A204.1 (cell line): ENCODE data around the gene ALG12.
"Not testable (repeated sequence)": the region's sequence is repeated elsewhere in the genome, so short reads cannot be mapped to it uniquely, and the experiment has no call there.

Source experiments
- FAIRE-seq: peaks from 2 replicates; lab custom pipeline; 2012; peaks lifted over from hg19 to GRCh38; lab: Jason Lieb, UNC

The ALG12 gene

DNA sequence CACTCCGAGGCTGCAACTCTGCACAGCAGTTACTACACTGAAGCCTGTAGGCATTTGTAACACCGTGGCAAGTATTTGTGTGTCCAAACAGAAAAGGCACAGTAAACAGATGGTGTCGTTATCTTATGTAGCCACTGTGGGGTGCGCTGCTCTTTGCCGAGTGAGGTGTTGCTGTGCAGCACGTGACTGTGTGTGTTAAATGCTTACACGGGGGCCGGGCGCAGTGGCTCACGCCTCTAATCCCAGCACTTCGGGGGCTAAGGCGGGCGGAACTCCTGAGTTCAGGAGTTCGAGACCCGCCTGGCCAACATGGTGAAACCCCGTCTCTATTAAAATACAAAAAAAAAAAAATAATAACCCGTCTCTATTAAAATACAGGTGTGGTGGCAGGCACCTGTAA lies 53.1 kb downstream of the ALG12 start:
- FAIRE-seq = no peak

DNA sequence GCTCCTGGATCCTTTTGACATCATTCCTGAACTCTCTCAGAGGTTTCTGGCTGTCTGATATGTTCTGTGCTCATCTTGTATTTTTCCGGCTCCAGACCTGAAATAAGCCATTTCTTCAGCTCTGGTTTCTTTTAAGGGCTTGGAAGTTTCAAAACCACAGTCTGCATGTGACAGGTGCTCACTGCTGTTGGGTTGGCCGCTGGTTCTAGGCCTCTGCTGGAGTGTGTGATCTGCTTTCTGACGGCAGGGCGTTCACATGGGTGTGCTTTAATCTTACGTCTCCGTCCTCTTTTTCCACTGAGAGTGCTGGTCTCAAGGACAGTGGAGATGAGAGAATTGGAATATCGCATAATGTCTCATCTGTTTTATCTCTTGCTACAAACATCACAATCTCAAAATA lies 54.3 kb downstream of the ALG12 start:
- FAIRE-seq = no peak

DNA sequence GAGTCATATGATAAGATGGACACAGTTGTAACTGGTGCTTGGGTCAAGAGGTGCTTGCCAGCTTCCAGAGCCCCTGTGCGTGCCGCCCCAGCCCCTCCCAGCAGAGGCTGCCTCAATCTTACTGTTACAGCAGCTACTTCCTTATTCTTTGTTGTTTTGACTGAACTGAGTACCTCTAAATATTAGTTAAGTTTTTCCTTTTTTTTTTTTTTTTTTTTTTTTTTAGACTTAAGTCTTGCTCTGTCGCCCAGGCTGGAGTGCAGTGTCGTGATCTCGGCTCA lies 55.8 kb downstream of the ALG12 start:
- FAIRE-seq = no peak

DNA sequence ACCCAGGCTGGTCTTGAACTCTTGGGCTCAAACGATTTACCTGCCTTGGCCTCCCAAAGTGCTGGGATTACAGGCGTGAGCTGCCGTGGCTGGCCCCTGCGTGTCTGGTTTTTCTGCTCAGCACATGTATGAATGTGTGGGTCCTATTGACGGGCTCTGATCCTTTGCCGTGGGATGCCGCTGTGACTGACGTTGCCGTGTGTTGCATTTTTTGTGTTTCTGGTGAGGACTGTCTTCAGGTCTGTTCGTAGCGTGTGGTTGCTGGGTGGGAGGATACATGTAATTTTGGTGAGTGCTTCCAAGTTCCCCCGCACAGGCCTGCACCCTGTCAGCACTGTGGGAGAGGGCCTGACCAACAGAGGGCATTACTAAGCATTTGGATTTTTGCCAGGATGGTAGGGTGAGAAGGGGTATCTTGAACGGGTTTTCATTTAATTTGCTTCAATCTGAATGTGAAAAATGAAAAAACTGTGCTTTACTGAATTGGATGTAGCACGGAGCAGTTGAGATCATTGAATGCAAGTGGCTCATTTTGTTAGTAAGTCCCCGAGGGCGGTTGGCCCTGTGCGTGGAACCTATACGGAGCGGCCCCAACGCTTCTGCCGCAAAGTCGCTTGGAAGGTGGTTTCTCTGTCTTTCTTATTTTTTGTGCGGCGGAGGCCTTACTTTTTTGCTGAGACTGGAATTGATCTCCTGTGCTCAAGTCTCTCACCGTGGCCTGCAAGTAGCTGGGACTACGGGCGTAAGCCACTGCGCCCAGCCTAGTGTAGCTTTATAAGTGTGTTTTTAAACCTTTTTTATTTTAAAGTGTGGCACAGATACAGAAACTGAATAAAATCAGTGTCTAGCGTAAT lies 56.4 kb downstream of the ALG12 start:
- FAIRE-seq = no peak

DNA sequence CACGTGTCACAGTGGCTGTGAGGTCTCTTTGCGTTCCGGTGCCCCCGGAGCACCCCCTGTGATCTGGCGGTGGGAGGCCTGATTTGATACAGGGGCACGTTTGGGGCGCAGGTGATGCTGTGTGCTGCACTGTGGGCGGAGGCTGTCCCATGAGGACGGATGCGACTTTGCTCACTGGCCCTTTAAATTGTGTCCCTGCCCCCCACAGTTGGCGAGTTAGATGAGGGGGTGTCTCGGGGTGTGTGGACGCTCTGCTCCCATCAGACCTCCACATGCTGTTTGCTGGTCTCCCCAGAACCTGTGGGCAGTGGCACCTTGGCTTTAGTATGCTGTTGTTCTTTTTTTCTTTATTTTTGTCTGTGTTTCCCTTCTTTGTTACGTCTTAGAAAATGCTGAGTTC lies 59.4 kb downstream of the ALG12 start:
- no peak for FAIRE-seq

DNA sequence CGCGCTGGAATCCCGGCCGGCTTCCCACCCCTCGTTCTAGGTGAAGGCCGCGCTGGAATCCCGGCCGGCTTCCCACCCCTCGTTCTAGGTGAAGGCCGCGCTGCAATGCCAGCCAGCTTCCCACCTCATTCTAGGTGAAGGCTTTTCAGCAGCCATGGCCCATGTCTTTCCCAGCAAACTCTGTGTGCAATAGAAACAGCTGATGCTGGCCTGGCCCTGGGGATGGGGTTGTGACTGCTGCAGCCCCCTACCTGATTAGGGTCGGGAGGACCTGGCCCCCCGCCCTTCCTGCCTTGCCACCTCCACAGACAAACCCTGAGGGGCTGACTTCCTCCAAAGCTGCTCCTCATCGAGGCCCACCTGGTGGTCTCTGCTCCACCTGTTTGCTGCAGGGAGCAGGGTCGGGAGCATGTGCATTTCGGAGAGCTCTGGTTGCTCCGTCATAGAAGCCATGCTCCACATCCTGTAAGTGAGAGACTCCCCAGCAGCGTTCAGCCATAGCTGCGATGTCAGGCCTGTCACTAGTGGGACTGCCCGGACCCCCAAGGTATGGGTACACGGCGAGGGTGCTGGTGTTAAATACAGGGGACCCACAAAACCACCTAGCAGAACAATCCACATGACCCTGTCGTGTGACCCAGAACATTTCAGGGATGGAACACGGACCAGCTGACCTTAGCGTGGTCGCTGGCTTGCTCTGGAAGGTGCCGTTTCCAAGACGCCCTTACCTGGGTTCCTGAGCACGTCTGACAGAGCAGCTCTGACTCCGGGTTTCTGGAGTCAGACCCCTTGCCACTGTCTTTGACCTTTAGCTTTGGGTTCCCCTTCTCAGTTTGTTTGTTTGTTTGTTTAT lies 61.2 kb downstream of the ALG12 start:
- no peak for FAIRE-seq

DNA sequence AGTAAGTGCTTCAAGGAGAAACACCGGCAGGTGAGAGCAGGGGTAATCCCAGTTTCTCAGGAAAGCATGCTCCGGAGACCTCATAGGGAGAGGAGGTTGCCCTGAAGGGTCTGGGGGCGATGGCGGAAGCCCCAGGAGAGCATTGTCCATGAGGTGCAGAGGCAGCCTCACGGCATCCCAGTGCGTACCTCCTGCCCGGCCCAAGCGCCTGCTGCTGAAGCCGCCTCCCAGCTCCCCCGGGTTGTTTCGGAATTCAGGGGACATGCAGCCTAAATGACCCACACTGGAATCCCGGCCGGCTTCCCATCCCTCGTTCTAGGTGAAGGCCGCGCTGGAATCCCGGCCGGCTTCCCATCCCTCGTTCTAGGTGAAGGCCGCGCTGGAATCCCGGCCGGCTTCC lies 61.9 kb downstream of the ALG12 start:
- no peak for FAIRE-seq

DNA sequence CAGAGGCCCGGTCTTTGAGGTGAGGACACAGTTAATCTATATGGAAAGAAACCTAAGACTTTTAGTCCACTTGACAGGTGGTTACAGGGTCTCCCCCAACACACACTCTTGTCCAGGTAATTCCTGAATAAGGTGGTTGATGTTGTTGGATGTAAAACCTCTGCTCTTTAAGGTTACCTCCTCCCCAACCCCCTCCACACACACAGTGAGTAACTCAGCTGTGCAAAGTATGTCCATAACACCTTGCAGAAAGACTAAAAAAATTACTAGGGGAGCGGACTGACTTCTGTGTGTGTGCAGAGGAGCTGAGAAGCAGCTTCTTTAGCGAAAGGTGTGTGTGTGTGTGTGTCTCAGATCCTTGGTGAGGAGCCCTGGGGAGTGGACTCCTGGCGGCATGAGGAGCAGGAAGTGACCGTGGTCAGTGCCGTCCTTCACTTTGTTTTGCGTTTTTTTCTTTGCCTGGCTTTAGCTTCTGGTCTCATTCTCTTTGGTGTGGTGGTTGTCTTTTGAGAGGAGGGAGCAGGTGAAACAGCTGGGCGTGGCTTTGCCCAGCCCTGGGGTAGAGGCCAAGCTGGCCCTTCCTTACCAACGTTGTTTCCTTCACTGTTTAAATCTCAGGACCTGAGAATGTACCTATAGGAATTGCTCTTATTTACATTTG lies 62.9 kb downstream of the ALG12 start:
- FAIRE-seq = no peak

DNA sequence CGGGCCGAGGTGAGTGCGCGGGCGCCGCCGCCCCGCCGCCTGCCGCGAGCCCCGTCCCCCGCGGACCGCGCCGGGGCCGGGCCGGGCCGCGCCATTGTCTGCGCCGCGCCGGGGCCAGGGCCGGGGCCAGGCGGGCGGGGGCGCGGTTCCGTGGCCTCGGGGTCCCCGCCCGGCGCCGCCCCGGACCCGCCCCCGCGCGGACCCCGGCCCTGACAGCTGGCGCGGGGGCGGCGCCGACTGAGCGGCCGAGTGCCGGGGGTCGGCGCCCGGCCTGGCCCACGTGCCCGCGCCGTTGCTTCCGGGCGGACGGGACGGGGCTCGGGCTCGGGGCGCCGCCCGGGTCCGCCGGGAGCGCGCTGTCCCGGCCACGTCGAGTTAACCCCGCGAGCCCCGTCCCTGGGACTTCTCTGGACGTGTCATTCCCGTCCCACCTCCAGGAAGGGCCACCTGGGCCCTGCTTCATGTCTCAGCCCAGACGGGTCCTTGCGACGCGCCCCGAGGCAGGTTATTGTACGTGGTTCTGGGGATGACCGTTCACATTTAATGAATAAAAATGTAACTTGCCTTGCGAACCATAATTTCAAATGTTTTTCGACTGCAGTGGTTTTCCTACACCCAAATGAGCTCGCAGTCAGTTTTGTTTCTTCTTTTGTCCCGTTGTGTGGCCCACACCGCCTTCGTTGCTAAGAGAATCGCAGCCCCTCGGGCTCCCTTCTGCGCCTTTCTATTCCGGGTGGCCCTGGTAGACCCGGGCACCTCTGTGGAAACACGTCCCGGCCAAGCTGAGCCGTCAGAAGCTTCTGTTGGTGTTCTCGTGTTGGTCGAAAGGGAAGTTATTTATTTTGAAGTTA lies 64.0 kb downstream of the ALG12 start:
- FAIRE-seq = no peak

DNA sequence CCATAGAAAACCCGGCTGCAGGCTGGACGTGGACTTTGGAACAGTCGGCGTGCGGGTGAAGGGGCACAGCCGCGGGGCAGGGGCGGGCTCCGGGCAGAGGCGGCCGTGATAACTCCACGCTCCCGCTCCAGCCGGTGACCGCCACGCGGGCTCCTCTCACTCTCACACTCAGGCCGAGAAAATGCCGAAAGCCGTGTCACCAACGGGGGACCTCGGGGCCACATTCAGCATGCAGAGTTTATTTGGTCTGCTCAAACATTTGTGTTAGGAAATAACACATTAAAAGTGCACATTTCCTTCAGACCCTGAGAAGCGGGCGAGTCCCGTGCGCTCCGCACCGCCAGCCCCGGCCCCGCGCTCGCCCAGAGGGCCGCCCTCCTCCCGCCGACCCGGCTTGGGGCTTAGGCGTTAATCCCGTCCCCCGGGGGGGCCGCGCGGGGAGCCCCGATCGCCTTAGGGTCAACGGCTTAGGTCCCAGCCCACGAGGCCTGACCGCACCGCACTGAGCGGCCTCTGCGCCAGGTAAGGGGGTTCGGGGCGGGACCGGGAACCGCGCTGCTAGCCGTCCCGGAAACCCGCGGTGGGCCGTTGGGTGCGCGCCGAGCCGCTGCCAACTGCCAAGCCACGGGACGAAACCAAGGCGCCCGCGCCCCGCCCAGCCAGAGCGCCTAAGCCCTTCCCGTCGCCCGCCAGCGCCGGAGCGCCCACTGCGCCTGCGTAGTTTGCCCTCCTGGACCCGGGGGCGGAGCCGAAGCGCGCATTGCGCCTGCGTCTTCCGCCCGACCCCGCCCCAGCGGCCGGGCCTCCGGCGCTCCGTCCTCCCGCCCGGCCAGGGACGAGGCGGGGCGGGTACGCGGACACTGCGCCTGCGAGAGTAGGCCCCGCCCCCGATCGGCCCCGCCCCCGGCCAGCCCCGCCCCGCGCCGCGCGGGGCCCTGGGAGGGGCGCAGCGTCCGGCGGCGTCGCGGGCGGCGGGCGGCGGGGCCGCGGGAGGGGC lies 65.0 kb downstream of the ALG12 start, which contains the start of gene ZBED4:
Gene ZBED4 (plus strand): TSS at position 947 of the 997 bp plus-strand sequence. CDS start 29,819 bp downstream, outside the sequence.
- FAIRE-seq = no peak

DNA sequence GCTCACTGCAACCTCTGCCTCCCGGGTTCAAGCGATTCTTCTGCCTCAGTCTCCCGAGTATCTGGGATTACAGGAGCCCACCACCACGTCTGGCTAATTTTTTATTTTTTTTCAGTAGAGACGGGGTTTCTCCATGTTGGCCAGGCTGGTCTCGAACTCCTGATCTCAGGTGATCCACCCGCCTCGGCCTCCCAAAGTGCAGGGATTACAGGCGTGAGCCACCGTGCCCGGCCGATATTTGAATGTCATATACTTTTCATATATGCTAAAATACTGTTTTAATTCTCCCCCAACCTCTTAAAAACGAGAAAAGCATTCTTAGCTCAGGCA lies 65.7 kb downstream of the ALG12 start:
- not testable (repeated sequence) for FAIRE-seq

DNA sequence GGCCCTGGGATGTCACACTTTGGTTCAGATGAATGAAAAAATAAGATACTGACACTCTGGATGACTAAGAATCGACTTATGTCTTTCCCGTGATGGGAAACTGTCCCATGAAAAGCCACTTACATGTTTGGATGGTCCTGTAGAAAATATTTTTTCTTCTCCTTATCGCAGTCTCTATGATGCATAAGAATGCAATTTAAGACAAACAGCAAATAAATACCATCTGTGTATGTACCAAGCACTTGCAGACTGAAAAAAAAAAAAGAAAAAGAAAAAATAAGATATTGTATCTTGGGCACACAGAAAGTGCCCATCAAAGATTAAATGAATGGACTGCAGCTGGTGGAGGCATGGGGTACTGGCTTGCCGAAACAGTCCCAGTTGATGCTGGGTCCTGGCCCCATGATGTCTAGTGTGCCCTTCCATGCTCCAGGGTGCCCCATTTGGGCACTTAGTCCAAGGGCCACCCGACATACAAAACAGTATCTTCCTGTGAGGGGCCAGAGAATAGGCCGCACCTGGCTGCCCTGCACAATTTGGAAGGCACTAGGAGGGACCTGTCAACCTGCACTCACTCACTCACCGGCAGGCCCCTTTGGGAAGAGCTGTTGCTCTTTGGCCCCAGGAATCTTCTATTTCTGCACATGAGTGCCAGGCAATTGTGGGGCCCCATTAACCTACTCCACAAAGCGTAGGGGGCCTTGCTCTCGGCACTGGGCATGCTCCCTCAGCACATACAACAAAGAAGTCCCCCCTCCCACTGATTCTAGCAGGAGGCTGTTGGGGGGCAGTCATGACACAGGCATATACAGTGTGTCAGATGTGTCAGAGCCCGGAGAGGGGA lies 67.1 kb downstream of the ALG12 start:
- no peak for FAIRE-seq
